GM18517 (cell line): ENCODE results near the gene MECR.

ENCODE experiments used
- ATAC-seq: cut with Tn5 transposase; IDR thresholded peaks from one replicate; pipeline ENCODE4 v1.9.1; 2021; ENCODE audit warnings: mild to moderate bottlenecking, moderate library complexity; ENCODE audit not compliant: unreplicated experiment

MECR gene

GRCh38 chr1:29255134-29255666 lies 24.5 kb upstream of the MECR start:
- ATAC-seq = no peak

GRCh38 chr1:29254346-29254745 lies 23.6 kb upstream of the MECR start:
- no peak for ATAC-seq

GRCh38 chr1:29253180-29253579 lies 22.4 kb upstream of the MECR start:
- ATAC-seq = no peak

- ATAC-seq = no peak
Observed at GRCh38 chr1:29251164-29252124, 20.7 kb upstream of the MECR start.

GRCh38 chr1:29249951-29250581 lies 19.3 kb upstream of the MECR start:
- ATAC-seq = no peak

GRCh38 chr1:29249170-29249691 lies 18.5 kb upstream of the MECR start:
- no peak for ATAC-seq

GRCh38 chr1:29248409-29248808 lies 17.7 kb upstream of the MECR start:
- ATAC-seq = no peak

- no peak for ATAC-seq
Observed at GRCh38 chr1:29247571-29248273, 17.0 kb upstream of the MECR start.

GRCh38 chr1:29247044-29247443 lies 16.3 kb upstream of the MECR start:
- ATAC-seq = no peak

- ATAC-seq = no peak
Observed at GRCh38 chr1:29245876-29246275, 15.1 kb upstream of the MECR start.

GRCh38 chr1:29245261-29245660 lies 14.5 kb upstream of the MECR start:
- ATAC-seq = no peak

- no peak for ATAC-seq
Observed at GRCh38 chr1:29243871-29244200, 13.1 kb upstream of the MECR start.

- ATAC-seq = no peak
Observed at GRCh38 chr1:29243023-29243870, 12.5 kb upstream of the MECR start.

- no peak for ATAC-seq
Observed at GRCh38 chr1:29240986-29241385, 10.3 kb upstream of the MECR start.

GRCh38 chr1:29240400-29240837 lies 9.7 kb upstream of the MECR start:
- no peak for ATAC-seq

GRCh38 chr1:29239142-29239541 lies 8.4 kb upstream of the MECR start:
- ATAC-seq = no peak

GRCh38 chr1:29238620-29239002 lies 7.9 kb upstream of the MECR start:
- ATAC-seq = no peak

GRCh38 chr1:29237852-29238619 lies 7.3 kb upstream of the MECR start:
- ATAC-seq = no peak

- no peak for ATAC-seq
Observed at GRCh38 chr1:29237129-29237821, 6.5 kb upstream of the MECR start.
